ENCODE data around the gene C7orf25.
A peak's percentile ranks its signal among the peaks of the same experiment; 100 is the strongest.
"Not testable (repeated sequence)": the region's sequence is repeated elsewhere in the genome, so short reads cannot be mapped to it uniquely, and the experiment has no call there.

Gene C7orf25

DNA sequence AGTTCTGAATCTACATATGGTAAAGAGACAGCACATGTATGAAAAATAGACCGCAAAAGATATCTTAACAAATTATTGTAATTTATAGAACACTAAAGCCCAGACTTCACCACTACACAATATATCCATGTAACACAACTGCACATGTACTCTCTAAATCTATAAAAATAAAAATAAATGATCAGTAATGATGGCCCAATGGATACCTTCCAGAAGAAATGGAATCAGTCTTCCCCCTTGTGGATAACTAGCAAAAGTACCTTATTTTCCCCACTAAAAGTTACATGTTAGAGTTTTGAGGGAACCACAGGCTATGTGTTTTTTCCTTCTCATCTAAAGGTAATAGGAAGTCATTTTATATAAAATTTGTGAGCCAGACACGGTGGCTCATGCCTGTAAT lies 25.7 kb downstream of the C7orf25 start:
- no peak for DNase-seq (ENCODE audit: extremely low read depth, insufficient read length)
- TF ChIP-seq, protein P1, sequence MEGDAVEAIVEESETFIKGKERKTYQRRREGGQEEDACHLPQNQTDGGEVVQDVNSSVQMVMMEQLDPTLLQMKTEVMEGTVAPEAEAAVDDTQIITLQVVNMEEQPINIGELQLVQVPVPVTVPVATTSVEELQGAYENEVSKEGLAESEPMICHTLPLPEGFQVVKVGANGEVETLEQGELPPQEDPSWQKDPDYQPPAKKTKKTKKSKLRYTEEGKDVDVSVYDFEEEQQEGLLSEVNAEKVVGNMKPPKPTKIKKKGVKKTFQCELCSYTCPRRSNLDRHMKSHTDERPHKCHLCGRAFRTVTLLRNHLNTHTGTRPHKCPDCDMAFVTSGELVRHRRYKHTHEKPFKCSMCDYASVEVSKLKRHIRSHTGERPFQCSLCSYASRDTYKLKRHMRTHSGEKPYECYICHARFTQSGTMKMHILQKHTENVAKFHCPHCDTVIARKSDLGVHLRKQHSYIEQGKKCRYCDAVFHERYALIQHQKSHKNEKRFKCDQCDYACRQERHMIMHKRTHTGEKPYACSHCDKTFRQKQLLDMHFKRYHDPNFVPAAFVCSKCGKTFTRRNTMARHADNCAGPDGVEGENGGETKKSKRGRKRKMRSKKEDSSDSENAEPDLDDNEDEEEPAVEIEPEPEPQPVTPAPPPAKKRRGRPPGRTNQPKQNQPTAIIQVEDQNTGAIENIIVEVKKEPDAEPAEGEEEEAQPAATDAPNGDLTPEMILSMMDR (IDR thresholded peaks at IDR 0.05; ENCODE audit: insufficient read depth, low read length, poor library complexity, severe bottlenecking) = peak; percentile 9
- H3K27me3 ChIP-seq (replicated peaks; ENCODE audit: control insufficient read depth, insufficient read depth, low read length) = no peaks in the 10 kb centered on the region; the same call in 1 of the 2 replicates
- no peak overlapping the region for H3K4me3 ChIP-seq (replicated peaks; ENCODE audit: low read depth, low read length)
- H3K36me3 ChIP-seq (ENCODE audit: control insufficient read depth, insufficient read depth, low read length) = no peaks in the 10 kb centered on the region

DNA sequence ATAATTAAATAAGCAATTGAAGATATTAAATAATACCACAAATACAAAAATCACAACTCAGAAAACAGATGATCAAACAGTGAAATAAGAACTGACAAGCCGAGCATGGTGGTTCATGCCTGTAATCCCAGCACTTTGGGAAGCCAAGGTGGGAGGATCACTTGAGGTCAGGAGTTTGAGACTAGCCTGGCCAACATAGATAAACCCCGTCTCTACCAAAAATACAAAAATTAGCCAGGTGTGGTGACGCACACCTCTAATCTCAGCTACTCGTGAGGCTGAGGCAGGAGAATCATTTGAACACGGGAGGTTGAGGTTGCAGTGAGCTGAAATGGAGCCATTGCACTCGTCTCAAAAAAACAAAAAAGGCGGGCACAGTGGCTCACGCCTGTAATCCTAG lies 26.7 kb downstream of the C7orf25 start:
- not testable (repeated sequence) for H3K4me3 ChIP-seq (replicated peaks; ENCODE audit: low read depth, low read length); H3K27me3 ChIP-seq (replicated peaks; ENCODE audit: control insufficient read depth, insufficient read depth, low read length); H3K36me3 ChIP-seq (ENCODE audit: control insufficient read depth, insufficient read depth, low read length); DNase-seq (ENCODE audit: extremely low read depth, insufficient read length)

DNA sequence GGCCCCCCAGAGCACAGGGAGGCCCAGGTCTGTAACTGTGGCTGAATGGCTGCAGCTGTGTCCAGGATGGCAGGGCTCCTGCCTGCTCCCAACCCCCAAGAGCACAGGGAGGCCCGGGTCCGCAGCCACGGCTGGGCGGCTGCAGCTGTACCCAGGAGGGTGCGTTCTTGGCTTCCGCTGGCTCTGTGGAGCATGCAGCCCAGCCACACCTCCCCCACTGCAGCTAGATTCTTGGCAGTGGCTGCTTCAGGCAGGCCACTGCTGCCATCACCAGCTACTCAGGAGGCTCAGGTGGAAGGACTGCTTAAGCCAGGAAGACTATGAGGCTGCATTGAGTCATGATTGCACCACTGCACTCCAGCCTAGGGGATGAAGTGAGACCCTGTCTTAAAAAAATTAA lies 27.9 kb downstream of the C7orf25 start:
- peak; percentile 8 for DNase-seq (ENCODE audit: extremely low read depth, insufficient read length)
- no peak overlapping the region for H3K4me3 ChIP-seq (replicated peaks; ENCODE audit: low read depth, low read length)
- TF ChIP-seq, protein P1 (IDR thresholded peaks at IDR 0.05; ENCODE audit: insufficient read depth, low read length, poor library complexity, severe bottlenecking) = no peak
- H3K36me3 ChIP-seq (ENCODE audit: control insufficient read depth, insufficient read depth, low read length) = no peaks in the 10 kb centered on the region
- no peaks in the 10 kb centered on the region; the same call in 1 of the 2 replicates for H3K27me3 ChIP-seq (replicated peaks; ENCODE audit: control insufficient read depth, insufficient read depth, low read length)

DNA sequence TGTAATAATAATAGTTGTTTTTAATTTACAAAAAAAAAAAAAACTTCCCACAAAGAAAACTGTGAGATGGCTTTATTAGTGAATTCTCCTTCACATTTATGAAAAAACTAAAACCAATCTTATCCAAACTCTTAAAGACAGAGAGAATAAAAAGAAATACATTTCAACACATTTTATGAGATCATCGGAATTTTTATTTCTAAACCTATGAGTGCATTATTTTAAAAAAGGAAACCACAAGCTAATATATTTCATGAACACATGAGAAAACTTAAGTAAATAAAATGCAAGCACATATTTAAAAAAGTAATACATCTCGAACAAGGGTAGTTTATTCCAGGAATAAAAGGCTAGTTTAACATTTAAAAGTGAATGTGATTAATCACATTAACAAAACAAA lies 31.5 kb downstream of the C7orf25 start:
- DNase-seq (ENCODE audit: extremely low read depth, insufficient read length) = no peak
- Histone ChIP-seq H3K4me3 (replicated peaks; ENCODE audit: low read depth, low read length) (no peak overlapping the region), H3K27me3 (replicated peaks; ENCODE audit: control insufficient read depth, insufficient read depth, low read length) (no peaks in the 10 kb centered on the region; the same call in none of the 2 replicates), H3K36me3 (ENCODE audit: control insufficient read depth, insufficient read depth, low read length) (no peaks in the 10 kb centered on the region)
- TF ChIP-seq, protein P1 (IDR thresholded peaks at IDR 0.05; ENCODE audit: insufficient read depth, low read length, poor library complexity, severe bottlenecking) = no peak

DNA sequence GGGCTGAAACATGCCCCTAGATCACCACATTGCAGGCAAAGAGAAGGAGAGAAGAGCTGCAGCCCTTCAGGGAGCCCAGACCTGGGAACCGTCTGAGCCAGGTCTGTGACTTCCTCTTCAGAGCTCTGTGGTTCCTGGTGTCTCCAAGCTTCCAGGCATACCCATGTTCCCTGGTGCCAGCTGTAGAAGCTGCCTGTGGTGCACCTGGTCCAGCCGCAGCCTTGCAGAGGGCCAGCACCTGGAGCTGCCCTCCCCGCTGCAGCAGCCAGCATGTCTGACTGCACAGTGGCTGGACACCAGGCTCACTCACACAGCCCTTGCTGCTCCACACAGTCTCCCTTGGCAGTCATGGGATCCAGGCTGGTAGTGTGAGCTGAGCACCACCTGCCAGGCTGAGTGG lies 33.6 kb downstream of the C7orf25 start:
- TF ChIP-seq, protein P1 (IDR thresholded peaks at IDR 0.05; ENCODE audit: insufficient read depth, low read length, poor library complexity, severe bottlenecking) = no peak
- Histone ChIP-seq H3K36me3 (ENCODE audit: control insufficient read depth, insufficient read depth, low read length) (no peaks in the 10 kb centered on the region), H3K27me3 (replicated peaks; ENCODE audit: control insufficient read depth, insufficient read depth, low read length) (no peaks in the 10 kb centered on the region; the same call in 1 of the 2 replicates), H3K4me3 (replicated peaks; ENCODE audit: low read depth, low read length) (no peak overlapping the region)
- no peak for DNase-seq (ENCODE audit: extremely low read depth, insufficient read length)

DNA sequence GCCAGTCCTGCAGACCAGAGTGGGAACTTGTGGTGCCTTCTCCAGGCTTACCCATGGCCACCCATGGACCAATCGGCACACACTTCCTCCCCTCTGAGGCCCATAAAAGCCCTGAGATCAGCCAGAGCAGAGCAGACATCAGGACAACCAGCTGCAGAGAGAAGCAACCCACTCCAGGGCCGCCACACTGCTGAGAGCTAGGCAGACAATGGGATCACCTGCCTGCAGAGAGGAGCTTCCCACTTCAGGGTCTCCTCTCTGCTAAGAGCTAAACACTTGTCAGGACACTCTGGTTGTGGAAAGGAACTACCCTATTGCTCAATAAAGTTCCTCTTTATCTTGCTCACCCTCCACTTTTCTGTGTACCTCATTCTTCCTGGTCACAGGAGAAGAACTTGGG lies 34.0 kb downstream of the C7orf25 start:
- H3K27me3 ChIP-seq (replicated peaks; ENCODE audit: control insufficient read depth, insufficient read depth, low read length) = no peaks in the 10 kb centered on the region; the same call in 1 of the 2 replicates
- no peaks in the 10 kb centered on the region for H3K36me3 ChIP-seq (ENCODE audit: control insufficient read depth, insufficient read depth, low read length)
- no peak overlapping the region for H3K4me3 ChIP-seq (replicated peaks; ENCODE audit: low read depth, low read length)
- TF ChIP-seq, protein P1 (IDR thresholded peaks at IDR 0.05; ENCODE audit: insufficient read depth, low read length, poor library complexity, severe bottlenecking) = no peak
- no peak for DNase-seq (ENCODE audit: extremely low read depth, insufficient read length)
